ENCODE data around the gene PHAF1. TPM values are rescaled to one million over a fixed set of nuclear protein-coding genes. Genes with fewer than 3 reads are reported as not detected.
A peak's percentile ranks its signal among the peaks of the same experiment; 100 is the strongest.

The PHAF1 gene
- total and polyA plus RNA-seq, 9 of the 15 experiments (the other 6 are each of a cell fraction or from before 2014, with no cell fraction given), result 5.1 to 25.4 (median 13.8) TPM

DNA sequence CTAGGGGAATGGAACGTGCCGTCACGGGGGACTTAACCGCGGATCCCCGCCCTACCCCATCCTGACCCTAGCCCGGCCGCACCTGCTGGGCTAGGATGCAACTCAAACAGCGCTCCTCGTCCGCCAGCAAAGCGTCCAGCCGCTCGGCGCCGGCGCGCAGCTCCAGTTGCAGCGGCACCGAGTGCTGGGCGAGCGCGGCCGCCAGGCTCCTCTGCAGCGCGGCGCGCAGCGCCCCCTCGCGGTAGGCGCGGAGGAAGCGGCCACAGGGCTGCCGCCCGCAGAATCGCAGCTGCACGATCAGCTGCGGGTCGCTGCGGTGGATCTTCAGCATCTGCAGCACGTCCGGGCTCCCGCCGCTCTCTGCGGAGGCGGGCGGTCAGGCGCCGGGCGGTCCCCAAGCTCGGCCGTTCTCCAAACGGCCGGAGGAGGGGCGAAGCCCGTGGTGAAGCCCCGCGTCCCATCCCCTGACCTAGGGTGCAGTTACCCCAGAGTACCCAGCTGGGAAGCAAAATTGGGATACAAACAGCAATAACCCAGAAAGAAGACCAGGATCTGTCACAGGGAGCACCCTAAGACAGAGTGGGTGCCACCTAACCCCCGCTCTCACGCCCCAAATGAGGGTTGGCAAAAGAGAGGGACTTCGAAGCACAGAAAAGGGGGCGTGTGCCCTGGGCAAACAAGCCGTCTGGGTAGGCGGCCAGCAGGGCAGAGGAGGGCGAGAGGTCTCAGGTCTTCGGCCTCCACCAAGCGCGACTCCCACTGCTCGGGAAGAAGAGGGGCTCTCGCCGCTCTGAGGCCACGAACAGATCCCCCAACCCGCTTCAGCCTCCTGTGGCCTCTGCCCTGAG lies 45.8 kb downstream of the PHAF1 start (continued):
- TF ChIP-seq, protein P1, sequence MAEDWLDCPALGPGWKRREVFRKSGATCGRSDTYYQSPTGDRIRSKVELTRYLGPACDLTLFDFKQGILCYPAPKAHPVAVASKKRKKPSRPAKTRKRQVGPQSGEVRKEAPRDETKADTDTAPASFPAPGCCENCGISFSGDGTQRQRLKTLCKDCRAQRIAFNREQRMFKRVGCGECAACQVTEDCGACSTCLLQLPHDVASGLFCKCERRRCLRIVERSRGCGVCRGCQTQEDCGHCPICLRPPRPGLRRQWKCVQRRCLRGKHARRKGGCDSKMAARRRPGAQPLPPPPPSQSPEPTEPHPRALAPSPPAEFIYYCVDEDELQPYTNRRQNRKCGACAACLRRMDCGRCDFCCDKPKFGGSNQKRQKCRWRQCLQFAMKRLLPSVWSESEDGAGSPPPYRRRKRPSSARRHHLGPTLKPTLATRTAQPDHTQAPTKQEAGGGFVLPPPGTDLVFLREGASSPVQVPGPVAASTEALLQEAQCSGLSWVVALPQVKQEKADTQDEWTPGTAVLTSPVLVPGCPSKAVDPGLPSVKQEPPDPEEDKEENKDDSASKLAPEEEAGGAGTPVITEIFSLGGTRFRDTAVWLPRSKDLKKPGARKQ (CRISPR knock-in tag; IDR thresholded peaks at IDR 0.05), result peak; percentile 78; the same call in 1 of the 2 replicates
- TF ChIP-seq CBFA2T3 (IDR thresholded peaks at IDR 0.05) (no peak), ATF3 (IDR thresholded peaks at IDR 0.05) (no peak), ATF3 (CRISPR knock-in tag; conservative IDR thresholded peaks at IDR 0.05) (no peak), MAZ (CRISPR knock-in tag; conservative IDR thresholded peaks at IDR 0.05 in 1 of 2, IDR thresholded peaks at IDR 0.05 in 1 of 2) (peak in 1 of 2 experiments; percentile 34; a peak in 1 of 4 replicates), ZNF277 (CRISPR knock-in tag; IDR thresholded peaks at IDR 0.05; ENCODE audit: borderline replicate concordance) (no peak), FOXA3 (CRISPR knock-in tag; conservative IDR thresholded peaks at IDR 0.05 in 1 of 2, IDR thresholded peaks at IDR 0.05 in 1 of 2) (peak in 1 of 2 experiments; percentile 39; a peak in 1 of 4 replicates), ARID1B (IDR thresholded peaks at IDR 0.05) (no peak), KLF10 (CRISPR knock-in tag; IDR thresholded peaks at IDR 0.05) (no peak), SOX6 (IDR thresholded peaks at IDR 0.05) (no peak; the same call in 1 of the 2 replicates), SMAD2 (IDR thresholded peaks at IDR 0.05; ENCODE audit: low read depth, low read length) (no peak), ZNF79 (CRISPR knock-in tag; IDR thresholded peaks at IDR 0.05; ENCODE audit: low read depth) (no peak), ELK1 (CRISPR knock-in tag; IDR thresholded peaks at IDR 0.05) (no peak), TRIM28 (IDR thresholded peaks at IDR 0.05) (no peak), HDGF (IDR thresholded peaks at IDR 0.05) (no peak), SRF (CRISPR knock-in tag; IDR thresholded peaks at IDR 0.05) (no peak), C11orf30 (IDR thresholded peaks at IDR 0.05; ENCODE audit: low read depth) (no peak), CAMTA2 (CRISPR knock-in tag; conservative IDR thresholded peaks at IDR 0.05) (no peak), EP400 (IDR thresholded peaks at IDR 0.05) (no peak)
- TF ChIP-seq, protein P2, sequence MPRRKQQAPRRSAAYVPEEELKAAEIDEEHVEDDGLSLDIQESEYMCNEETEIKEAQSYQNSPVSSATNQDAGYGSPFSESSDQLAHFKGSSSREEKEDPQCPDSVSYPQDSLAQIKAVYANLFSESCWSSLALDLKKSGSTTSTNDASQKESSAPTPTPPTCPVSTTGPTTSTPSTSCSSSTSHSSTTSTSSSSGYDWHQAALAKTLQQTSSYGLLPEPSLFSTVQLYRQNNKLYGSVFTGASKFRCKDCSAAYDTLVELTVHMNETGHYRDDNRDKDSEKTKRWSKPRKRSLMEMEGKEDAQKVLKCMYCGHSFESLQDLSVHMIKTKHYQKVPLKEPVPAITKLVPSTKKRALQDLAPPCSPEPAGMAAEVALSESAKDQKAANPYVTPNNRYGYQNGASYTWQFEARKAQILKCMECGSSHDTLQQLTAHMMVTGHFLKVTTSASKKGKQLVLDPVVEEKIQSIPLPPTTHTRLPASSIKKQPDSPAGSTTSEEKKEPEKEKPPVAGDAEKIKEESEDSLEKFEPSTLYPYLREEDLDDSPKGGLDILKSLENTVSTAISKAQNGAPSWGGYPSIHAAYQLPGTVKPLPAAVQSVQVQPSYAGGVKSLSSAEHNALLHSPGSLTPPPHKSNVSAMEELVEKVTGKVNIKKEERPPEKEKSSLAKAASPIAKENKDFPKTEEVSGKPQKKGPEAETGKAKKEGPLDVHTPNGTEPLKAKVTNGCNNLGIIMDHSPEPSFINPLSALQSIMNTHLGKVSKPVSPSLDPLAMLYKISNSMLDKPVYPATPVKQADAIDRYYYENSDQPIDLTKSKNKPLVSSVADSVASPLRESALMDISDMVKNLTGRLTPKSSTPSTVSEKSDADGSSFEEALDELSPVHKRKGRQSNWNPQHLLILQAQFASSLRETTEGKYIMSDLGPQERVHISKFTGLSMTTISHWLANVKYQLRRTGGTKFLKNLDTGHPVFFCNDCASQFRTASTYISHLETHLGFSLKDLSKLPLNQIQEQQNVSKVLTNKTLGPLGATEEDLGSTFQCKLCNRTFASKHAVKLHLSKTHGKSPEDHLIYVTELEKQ (CRISPR knock-in tag; IDR thresholded peaks at IDR 0.05), result no peak

Measured in K562 (cell line).